Esophagus muscularis mucosa (tissue), 4 donors: Measurements from ENCODE around the gene SLC22A7. TPM values are rescaled to one million over a fixed set of nuclear protein-coding genes. Genes with fewer than 3 reads are reported as not detected.

ENCODE experiments used
- DNase-seq: peaks from one replicate; pipeline ENCODE4 v3.0.0-alpha.2; 2017; ENCODE audit errors: extremely low spot score
- H3K27ac ChIP-seq, 4 donors: fragments of 200-600 bp; sonication (generic); replicated peaks in 1 of 4; 1 replicate in 3 of 4; 2 replicates in 1 of 4; pipeline ENCODE4 v1.5.1; 2016 to 2019; ENCODE audit warnings: mild to moderate bottlenecking in 1 of 4
- H3K27me3 ChIP-seq, 4 donors: fragments of 200-600 bp; sonication (generic); one replicate each; pipeline versions ENCODE4 v1.5.1 to v1.6.0; 2016 to 2019
- H3K36me3 ChIP-seq, 4 donors: fragments of 200-600 bp; sonication (generic); one replicate each; pipeline ENCODE4 v1.5.1; 2016 to 2019
- H3K4me1 ChIP-seq, 4 donors: fragments of 200-600 bp; sonication (generic); one replicate each; pipeline ENCODE4 v1.5.1; 2016 to 2019
- H3K4me3 ChIP-seq, 4 donors: fragments of 200-600 bp; sonication (generic); 1 replicate in 2 of 4; 2 replicates in 2 of 4; pipeline ENCODE4 v1.5.1; 2016 to 2019; ENCODE audit warnings: mild to moderate bottlenecking in 4 of 4, moderate library complexity in 1 of 4
- H3K9me3 ChIP-seq, 4 donors: fragments of 200-600 bp; sonication (generic); 1 replicate in 3 of 4; 2 replicates in 1 of 4; pipeline ENCODE4 v1.5.1; 2016 to 2019
- EP300 ChIP-seq: sonication (generic); formaldehyde crosslinking; IDR thresholded peaks from one replicate; pipeline ENCODE4 v1.6.1; 2017; ENCODE audit warnings: antibody characterized with exemption
- POLR2A ChIP-seq: fragments of 450-650 bp; IDR thresholded peaks from one replicate; pipeline ENCODE4 v1.6.1; 2017; ENCODE audit warnings: antibody characterized with exemption, moderate library complexity, mild to moderate bottlenecking, low read depth
- POLR2AphosphoS5 ChIP-seq, 2 donors: sonication (generic); formaldehyde crosslinking; IDR thresholded peaks; one replicate each; pipeline ENCODE4 v1.6.1; 2017; ENCODE audit warnings: antibody characterized with exemption in 2 of 2
- WGBS: methylation state at CpG from one replicate; pipeline ENCODE4 v1.1.5; 2018; 5-methylcytosine and 5-hydroxymethylcytosine counted together
- intact Hi-C: fragments of 100-400 bp; cut with DNase I; formaldehyde crosslinking; loops from one replicate; pipeline ENCODE4 v1.15.1; 2023
- total RNA-seq, 4 donors: library from RNA; depleted of rRNA; stranded (reverse); fragments of >200 nt; gene quantifications; one replicate each; pipeline versions ENCODE4 v1.1.0 to v1.2.1, GENCODE V29; 2016
- TF ChIP-seq, protein P1 (sequence below), 3 experiments: fragments of 200-600 bp in 2 of 3; fragments of 450-650 bp in 1 of 3; sonication (generic) in 2 of 3; IDR thresholded peaks; one replicate each; pipeline ENCODE4 v1.5.1; 2017 to 2019; ENCODE audit warnings: antibody characterized with exemption in 3 of 3, mild to moderate bottlenecking in 2 of 3, moderate library complexity in 1 of 3

SLC22A7 gene
- total RNA-seq, 4 donors from 2014 or later: not detected

DNA sequence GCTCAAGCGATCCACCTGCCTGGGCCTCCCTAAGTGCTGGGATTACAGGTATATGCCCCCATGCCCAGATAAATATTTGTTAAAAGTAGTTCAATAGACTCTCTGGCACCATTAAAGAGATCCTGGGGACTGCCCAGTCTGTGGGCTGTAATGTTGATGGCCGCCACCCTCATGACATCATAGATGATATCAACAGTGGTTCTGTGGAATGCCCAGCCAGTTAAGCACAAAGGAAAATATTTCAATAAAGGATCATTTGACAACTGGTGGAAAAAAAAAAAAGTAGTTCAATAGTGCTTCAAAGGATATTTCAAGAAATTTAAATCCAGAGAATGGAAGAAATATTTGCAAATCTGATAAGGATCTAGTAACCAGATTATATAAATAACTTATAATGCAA, 12.1 kb downstream of the SLC22A7 start:
- no peak overlapping the region for H3K27ac ChIP-seq
- H3K9me3 ChIP-seq: no peaks in the 10 kb centered on the region
- WGBS: 97% methylated on average over 2 of the region's 2 CpGs
- H3K27me3 ChIP-seq: peaks cover 0 to 18% (median 0%) of the 10 kb centered on the region in 4 donors
- intact Hi-C loops: no loop called here
- no peak overlapping the region for H3K4me3 ChIP-seq
- peaks cover 11 to 17% (median 15%) of the 10 kb centered on the region in 4 donors for H3K4me1 ChIP-seq
- no peak for DNase-seq
- no peaks in the 10 kb centered on the region for H3K36me3 ChIP-seq
- TF ChIP-seq, protein P1, sequence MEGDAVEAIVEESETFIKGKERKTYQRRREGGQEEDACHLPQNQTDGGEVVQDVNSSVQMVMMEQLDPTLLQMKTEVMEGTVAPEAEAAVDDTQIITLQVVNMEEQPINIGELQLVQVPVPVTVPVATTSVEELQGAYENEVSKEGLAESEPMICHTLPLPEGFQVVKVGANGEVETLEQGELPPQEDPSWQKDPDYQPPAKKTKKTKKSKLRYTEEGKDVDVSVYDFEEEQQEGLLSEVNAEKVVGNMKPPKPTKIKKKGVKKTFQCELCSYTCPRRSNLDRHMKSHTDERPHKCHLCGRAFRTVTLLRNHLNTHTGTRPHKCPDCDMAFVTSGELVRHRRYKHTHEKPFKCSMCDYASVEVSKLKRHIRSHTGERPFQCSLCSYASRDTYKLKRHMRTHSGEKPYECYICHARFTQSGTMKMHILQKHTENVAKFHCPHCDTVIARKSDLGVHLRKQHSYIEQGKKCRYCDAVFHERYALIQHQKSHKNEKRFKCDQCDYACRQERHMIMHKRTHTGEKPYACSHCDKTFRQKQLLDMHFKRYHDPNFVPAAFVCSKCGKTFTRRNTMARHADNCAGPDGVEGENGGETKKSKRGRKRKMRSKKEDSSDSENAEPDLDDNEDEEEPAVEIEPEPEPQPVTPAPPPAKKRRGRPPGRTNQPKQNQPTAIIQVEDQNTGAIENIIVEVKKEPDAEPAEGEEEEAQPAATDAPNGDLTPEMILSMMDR (IDR thresholded peaks at IDR 0.05): no peak
- TF ChIP-seq POLR2AphosphoS5 (IDR thresholded peaks at IDR 0.05) (no peak), EP300 (no peak), POLR2A (no peak)

DNA sequence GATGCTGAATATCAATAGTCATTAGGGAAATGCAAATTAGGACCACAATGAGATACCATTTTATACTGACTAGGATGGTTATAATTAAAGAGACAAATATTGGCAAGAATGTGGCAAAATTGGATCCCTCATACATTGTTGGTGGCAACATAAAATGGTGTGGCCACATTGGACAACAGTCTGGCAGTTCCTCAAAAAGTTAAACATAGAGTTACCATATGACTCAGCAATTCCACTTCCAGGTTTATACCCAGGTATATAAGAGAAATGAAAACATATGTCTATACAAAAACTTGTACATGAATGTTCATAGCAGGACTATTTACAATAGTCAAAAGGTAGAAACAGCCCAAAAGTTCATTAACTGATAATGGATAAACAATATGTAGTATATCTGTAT, 12.6 kb downstream of the SLC22A7 start:
- H3K4me1 ChIP-seq: peaks cover 11 to 17% (median 15%) of the 10 kb centered on the region in 4 donors
- H3K27me3 ChIP-seq: peaks cover 0 to 18% (median 0%) of the 10 kb centered on the region in 4 donors
- H3K9me3 ChIP-seq: no peaks in the 10 kb centered on the region
- TF ChIP-seq EP300 (no peak), POLR2A (no peak)
- intact Hi-C loops: no loop called here
- no peak overlapping the region for H3K4me3 ChIP-seq
- DNase-seq: no peak
- H3K27ac ChIP-seq: no peak overlapping the region
- no peaks in the 10 kb centered on the region for H3K36me3 ChIP-seq

DNA sequence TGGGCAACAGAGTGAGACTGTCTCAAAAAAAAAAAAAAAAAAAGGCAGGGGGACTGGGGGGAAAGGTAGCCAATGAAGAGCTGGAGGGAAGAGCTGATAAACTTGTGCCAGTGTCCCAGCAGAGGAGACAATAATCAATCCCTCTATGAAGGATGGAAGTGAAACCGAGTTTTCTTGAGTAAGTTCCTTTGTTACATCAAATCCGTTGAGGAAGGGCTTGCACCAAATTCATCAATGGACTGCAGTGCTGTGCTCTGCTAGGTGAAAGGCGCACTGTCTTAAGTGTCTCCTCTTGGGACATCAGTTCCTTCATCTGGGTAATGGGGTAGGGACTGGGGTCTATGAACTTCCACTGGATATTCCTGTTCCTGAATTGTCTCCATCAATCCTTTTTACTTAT, 13.6 kb downstream of the SLC22A7 start:
- 70% methylated on average over 3 of the region's 3 CpGs for WGBS
- H3K4me1 ChIP-seq: peaks cover 11 to 17% (median 15%) of the 10 kb centered on the region in 4 donors
- intact Hi-C loops: no loop called here

DNA sequence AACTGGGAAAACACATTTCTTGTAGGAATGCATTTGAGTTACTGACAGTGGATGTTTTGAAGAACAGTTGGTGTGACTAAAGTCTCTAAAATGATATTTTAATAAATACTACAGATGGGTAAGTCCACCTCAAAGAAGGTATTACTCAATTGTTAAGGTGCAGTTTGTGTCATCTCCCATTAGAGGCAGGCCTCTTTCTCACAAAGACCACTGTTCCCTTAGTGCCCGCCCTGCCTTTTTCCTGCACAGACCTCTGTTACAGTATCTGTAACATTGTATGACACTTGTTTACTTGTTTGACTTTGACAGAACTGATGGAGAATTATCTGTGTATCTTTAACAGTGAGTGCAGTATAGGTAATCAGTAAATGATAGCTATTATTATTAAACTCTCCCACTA, 15.8 kb downstream of the SLC22A7 start:
- TF ChIP-seq POLR2AphosphoS5 (IDR thresholded peaks at IDR 0.05) (no peak), POLR2A (no peak), EP300 (no peak)
- TF ChIP-seq, protein P1 (IDR thresholded peaks at IDR 0.05): no peak
- H3K9me3 ChIP-seq: no peaks in the 10 kb centered on the region
- 78% methylated on average over 1 of the region's 1 CpG for WGBS
- H3K36me3 ChIP-seq: peaks cover 0 to 10% (median 0%) of the 10 kb centered on the region in 4 donors
- intact Hi-C loops: no loop called here
- H3K27ac ChIP-seq: no peak overlapping the region
- no peaks in the 10 kb centered on the region for H3K27me3 ChIP-seq
- peaks cover under 1 to 6% (median 5%) of the 10 kb centered on the region in 4 donors for H3K4me1 ChIP-seq
- H3K4me3 ChIP-seq: no peak overlapping the region
- no peak for DNase-seq

More for the DNA sequence above, 13.6 kb downstream of the SLC22A7 start:
- Histone ChIP-seq H3K36me3 (no peaks in the 10 kb centered on the region), H3K27ac (no peak overlapping the region), H3K27me3 (peaks cover 0 to 12% (median 0%) of the 10 kb centered on the region in 4 donors), H3K4me3 (no peak overlapping the region), H3K9me3 (no peaks in the 10 kb centered on the region)
- DNase-seq: no peak
- TF ChIP-seq POLR2A (no peak), POLR2AphosphoS5 (IDR thresholded peaks at IDR 0.05) (no peak), EP300 (no peak)
- TF ChIP-seq, protein P1 (IDR thresholded peaks at IDR 0.05): no peak

DNA sequence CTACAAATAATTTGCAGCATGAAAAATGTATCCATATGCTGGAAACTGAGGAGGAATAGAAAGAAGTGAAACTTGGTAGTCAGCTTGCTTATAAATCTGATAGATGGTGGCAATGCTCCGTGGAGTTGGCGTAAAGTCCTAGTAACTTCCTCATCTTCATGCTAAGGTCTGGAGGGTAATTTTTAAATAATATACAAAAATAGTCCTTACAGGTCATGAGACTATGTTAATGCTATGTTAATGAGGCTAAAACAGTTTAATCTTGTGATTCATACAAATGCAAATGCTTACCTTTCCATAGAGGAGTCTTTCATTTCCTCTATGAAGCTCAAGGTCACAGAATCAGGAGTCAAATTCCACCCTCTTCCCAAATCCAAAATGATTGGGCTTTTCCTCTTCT, 20.0 kb downstream of the SLC22A7 start:
- no peak for DNase-seq
- H3K27me3 ChIP-seq: no peaks in the 10 kb centered on the region
- peaks cover 0 to 10% (median 0%) of the 10 kb centered on the region in 4 donors for H3K36me3 ChIP-seq
- H3K4me3 ChIP-seq: no peak overlapping the region
- whole genome bisulfite sequencing: 81% methylated on average over 2 of the region's 2 CpGs
- TF ChIP-seq POLR2A (no peak), POLR2AphosphoS5 (IDR thresholded peaks at IDR 0.05) (no peak), EP300 (no peak)
- TF ChIP-seq, protein P1 (IDR thresholded peaks at IDR 0.05): no peak
- intact Hi-C loops: no loop called here
- H3K4me1 ChIP-seq: no peaks in the 10 kb centered on the region
- no peaks in the 10 kb centered on the region for H3K9me3 ChIP-seq
- H3K27ac ChIP-seq: no peak overlapping the region
